Brain pericyte (primary cell): ENCODE data around the gene SNCAIP.

ENCODE experiments used
- DNase-seq: peaks from one replicate; pipeline ENCODE4 v3.0.0-alpha.2; 2012; ENCODE audit warnings: low read depth, low spot score

SNCAIP gene

GRCh38 chr5:122500245-122501088 lies 188.4 kb downstream of the SNCAIP start:
- DNase-seq: peak; percentile 34

GRCh38 chr5:122501089-122501435 lies 189.0 kb downstream of the SNCAIP start:
- DNase-seq: peak; percentile 36

GRCh38 chr5:122507045-122507444 lies 195.0 kb downstream of the SNCAIP start:
- no peak for DNase-seq

- no peak for DNase-seq
Observed at GRCh38 chr5:122507581-122507980, 195.5 kb downstream of the SNCAIP start.

- no peak for DNase-seq
Observed at GRCh38 chr5:122508623-122509022, 196.6 kb downstream of the SNCAIP start.
